Measurements from ENCODE around the gene SH3RF3. TPM values are rescaled to one million over a fixed set of nuclear protein-coding genes. Genes with fewer than 3 reads are reported as not detected.

Gene SH3RF3
- total RNA-seq, 2 donors from 2014 or later, result 1.3 to 5.6 TPM

- Histone ChIP-seq H3K9me3 (no peaks in the 10 kb centered on the region), H3K36me3 (replicated peaks in 1 of 2; ENCODE audit: insufficient read depth in 1 of 2, low read depth in 2 of 2) (no peaks in the 10 kb centered on the region), H3K4me1 (peaks cover 4% of the 10 kb centered on the region), H3K27ac (no peak overlapping the region), H3K27me3 (no peaks in the 10 kb centered on the region), H3K4me3 (no peak overlapping the region)
- DNase-seq, result no peak
- intact Hi-C loops (cut with DNase I), result no loop called here
- TF ChIP-seq POLR2A (IDR thresholded peaks at IDR 0.05) (no peak), CTCF (IDR thresholded peaks at IDR 0.05) (no peak)
- no peak for ATAC-seq
- 61 to 64% methylated on average over 18 of the region's 18 CpGs for WGBS, 2 donors
Measured at GRCh38 chr2:109384308-109385271, 255.6 kb downstream of the SH3RF3 start.

GRCh38 chr2:109385506-109385905 lies 256.5 kb downstream of the SH3RF3 start:
- no peaks in the 10 kb centered on the region for H3K36me3 ChIP-seq (replicated peaks in 1 of 2; ENCODE audit: insufficient read depth in 1 of 2, low read depth in 2 of 2)
- 36 to 51% methylated on average over 4 of the region's 4 CpGs for WGBS, 2 donors
- no peak overlapping the region for H3K27ac ChIP-seq
- H3K4me1 ChIP-seq, result peaks cover 4% of the 10 kb centered on the region
- H3K9me3 ChIP-seq, result no peaks in the 10 kb centered on the region
- intact Hi-C loops (cut with DNase I), result no loop called here
- ATAC-seq (no peak), DNase-seq (no peak)
- no peaks in the 10 kb centered on the region for H3K27me3 ChIP-seq
- H3K4me3 ChIP-seq, result no peak overlapping the region
- TF ChIP-seq POLR2A (IDR thresholded peaks at IDR 0.05) (no peak), CTCF (IDR thresholded peaks at IDR 0.05) (no peak)

GRCh38 chr2:109386004-109386695 lies 257.1 kb downstream of the SH3RF3 start:
- Histone ChIP-seq H3K27ac (no peak overlapping the region), H3K4me3 (no peak overlapping the region), H3K36me3 (replicated peaks in 1 of 2; ENCODE audit: insufficient read depth in 1 of 2, low read depth in 2 of 2) (no peaks in the 10 kb centered on the region), H3K4me1 (peaks cover 4% of the 10 kb centered on the region), H3K9me3 (no peaks in the 10 kb centered on the region), H3K27me3 (no peaks in the 10 kb centered on the region)
- intact Hi-C loops (cut with DNase I), result no loop called here
- 82 to 84% methylated on average over 11 of the region's 11 CpGs for WGBS, 2 donors
- TF ChIP-seq CTCF (IDR thresholded peaks at IDR 0.05) (no peak), POLR2A (IDR thresholded peaks at IDR 0.05) (no peak)
- DNase-seq (no peak), ATAC-seq (no peak)

GRCh38 chr2:109387221-109387735 lies 258.3 kb downstream of the SH3RF3 start:
- ATAC-seq (no peak), DNase-seq (no peak)
- Histone ChIP-seq H3K4me1 (peaks cover 4% of the 10 kb centered on the region), H3K9me3 (no peaks in the 10 kb centered on the region), H3K36me3 (replicated peaks in 1 of 2; ENCODE audit: insufficient read depth in 1 of 2, low read depth in 2 of 2) (no peaks in the 10 kb centered on the region), H3K4me3 (no peak overlapping the region), H3K27me3 (no peaks in the 10 kb centered on the region), H3K27ac (no peak overlapping the region)
- TF ChIP-seq CTCF (IDR thresholded peaks at IDR 0.05) (no peak), POLR2A (IDR thresholded peaks at IDR 0.05) (no peak)
- intact Hi-C loops (cut with DNase I), result no loop called here
- WGBS, 2 donors, result 90 to 92% methylated on average over 4 of the region's 4 CpGs
